HG02678 (cell line): ENCODE results near the gene UGCG.
"Not testable (repeated sequence)": the region's sequence is repeated elsewhere in the genome, so short reads cannot be mapped to it uniquely, and the experiment has no call there.

ENCODE experiments used
- ATAC-seq: cut with Tn5 transposase; IDR thresholded peaks from one replicate; pipeline ENCODE4 v1.9.1; 2021; ENCODE audit warnings: mild to moderate bottlenecking, moderate library complexity; ENCODE audit not compliant: unreplicated experiment

UGCG gene

DNA sequence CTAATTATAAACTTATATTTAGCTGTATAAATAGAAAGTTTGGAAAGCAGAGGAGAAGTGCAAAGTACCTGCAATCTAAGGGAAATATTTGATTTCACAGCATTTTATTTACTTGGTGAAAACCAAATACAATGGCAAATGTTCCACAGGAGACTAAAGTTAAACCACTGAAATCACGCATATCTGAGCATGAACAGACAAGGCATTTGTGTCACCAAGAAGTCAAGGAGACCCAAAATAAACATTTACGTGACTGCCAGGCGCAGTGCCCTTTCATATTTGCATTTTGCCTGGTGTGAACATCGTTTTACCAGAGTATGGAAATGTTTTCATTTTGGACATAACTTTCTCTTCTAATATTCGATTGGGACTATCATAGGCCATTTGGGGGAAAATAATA lies 20.6 kb downstream of the UGCG start:
- no peak for ATAC-seq

DNA sequence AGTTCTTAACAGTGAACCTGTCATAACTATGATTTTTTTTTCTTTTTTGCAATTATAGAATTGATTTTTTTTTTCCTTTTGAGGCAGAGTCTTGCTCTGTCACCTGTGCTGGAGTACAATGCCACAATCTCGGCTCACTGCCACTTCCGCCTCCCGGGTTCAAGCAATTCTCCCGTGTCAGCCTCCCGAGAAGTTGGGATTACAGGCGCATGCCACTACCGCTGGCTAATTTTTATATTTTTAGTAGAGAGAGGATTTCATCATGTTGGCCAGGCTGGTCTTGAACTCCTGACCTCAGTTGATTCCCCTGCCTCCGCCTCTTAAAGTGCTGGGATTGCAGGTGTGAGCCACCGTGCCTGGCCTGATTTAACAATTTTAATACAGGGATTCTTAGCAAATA lies 21.4 kb downstream of the UGCG start:
- ATAC-seq: no peak

DNA sequence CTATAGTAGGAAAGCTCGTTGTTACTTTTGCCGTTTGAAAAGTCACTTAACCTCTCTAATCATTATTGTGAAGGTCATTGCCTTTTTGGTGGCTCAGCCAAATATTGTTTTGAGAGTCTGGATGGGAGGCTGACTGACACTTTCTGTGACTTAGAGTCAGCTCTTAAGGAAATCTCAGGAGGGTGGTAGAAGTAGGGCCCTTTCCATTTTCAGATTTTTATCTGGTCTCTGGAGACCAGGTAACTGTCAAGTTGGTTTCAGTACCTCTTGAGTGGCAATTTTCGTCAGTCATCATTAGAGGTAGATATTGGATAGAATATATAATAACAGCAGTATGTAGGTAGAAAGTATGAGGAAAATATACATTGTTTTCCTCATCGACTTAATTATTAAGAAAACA lies 23.3 kb downstream of the UGCG start:
- no peak for ATAC-seq

DNA sequence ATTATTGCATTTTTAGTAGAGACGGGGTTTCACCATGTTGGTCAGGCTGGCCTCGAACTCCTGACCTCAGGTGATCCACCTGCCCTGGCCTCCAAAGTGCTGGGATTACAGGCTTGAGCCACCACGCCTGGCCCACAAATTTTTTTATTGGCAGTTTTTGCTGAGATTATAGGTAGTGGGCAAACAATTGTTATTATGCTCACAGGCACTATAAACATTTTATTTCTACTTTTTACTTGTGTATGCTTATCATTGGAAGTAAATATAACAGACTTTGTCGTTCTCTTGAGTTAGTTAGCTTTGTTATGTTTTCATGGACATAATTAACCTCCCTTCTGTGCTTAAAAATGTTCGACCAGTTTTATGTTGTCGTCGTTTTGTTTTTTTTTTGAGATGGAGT lies 23.9 kb downstream of the UGCG start:
- ATAC-seq: no peak

DNA sequence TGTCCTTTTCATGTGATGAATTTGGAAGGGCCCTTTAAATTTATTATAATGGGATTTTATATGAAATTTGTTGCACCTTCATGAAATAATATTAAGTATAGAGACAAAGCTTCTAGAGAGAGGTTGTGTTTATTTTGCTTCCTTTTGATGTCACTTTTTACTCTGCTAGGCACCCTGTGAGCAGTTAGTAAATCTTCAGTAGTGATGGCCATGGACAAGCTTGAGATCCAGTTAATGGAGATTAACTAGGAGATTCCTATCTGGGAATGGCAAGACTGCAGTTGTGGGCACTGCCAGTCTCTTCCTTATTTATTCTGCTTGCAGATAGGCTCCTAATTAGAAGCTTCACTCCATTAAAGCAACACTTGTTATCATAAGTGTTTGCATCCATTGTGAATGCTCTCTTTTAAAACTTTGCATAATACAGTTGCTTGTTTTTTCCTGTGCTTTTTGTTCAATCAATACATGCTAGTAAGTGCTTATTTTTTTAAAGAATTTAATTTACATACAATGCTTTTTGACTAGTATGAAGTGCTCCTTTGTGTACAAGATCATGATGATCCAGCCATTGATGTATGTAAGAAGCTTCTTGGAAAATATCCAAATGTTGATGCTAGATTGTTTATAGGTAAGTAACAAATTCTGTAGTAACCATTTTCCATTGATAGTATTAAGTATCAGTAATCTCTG lies 25.9 kb downstream of the UGCG start:
- ATAC-seq: no peak

DNA sequence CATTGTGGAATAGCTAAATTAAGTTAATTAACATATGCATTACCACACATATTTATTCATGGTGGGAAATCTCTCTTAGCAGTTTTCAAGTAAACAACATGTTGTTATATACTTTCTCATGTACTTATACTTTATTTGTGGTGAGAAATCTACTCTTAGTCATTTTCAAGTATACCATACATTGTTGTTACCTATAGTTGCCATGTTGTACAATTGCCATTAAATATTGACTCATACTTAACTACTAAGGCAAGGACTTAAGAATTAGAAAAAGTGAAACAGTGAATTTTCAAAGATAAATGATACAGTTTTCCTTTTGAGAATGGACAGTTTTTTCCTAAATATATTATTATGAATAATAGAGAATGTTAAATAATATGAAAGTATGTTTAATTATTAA lies 27.7 kb downstream of the UGCG start:
- ATAC-seq: no peak

DNA sequence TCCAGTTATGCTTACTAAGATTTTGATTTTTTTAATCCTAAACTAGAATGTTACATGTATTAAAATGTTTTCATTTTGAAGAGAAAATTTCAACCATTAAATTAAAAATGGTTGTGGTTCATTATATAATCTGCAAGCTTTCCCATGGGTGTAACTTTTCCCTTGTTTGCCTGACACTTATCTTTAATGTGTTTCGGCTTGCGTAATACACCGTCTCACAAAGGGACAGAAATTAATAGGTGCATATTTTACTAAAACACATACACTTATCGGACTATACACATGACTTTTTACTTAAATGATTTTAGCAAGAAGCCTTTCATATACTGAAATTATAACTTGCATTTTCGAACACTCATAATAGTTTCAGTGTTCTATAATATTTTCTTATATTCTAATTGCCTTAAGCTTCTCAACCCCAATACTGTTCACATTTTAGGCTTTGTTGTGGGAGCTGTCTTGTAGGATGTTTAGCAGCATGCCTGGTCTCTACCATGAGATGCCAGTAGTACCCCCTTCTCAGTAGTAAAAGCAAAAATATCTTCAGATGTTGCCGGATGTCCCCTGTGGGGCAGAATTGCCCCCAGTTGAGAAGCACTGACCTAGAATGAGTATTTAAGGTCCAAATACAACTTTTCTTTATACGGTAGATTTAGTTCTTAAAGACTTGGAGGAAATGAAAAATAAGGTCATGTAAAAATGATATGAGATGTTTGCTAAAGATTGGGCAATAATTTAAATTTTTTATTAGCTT lies 28.6 kb downstream of the UGCG start:
- ATAC-seq: no peak

DNA sequence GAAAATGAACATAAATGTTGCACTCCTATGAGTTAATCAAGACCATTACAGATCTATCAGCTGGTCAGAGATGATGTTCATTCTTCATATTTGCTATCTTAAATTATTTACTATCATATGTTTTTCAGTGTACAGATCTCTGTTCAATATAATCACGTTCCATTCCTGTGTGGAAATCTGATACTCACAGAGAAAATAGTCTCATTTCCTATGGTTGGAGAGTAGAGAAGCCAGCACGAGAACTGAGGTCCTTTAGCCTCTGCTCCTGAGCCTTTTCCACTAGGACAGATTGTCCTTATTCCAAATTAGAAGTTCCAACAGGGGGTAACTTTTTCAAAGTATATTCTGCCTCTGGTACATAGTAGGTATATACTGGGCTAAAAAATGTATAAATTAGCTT lies 29.2 kb downstream of the UGCG start:
- ATAC-seq: no peak

DNA sequence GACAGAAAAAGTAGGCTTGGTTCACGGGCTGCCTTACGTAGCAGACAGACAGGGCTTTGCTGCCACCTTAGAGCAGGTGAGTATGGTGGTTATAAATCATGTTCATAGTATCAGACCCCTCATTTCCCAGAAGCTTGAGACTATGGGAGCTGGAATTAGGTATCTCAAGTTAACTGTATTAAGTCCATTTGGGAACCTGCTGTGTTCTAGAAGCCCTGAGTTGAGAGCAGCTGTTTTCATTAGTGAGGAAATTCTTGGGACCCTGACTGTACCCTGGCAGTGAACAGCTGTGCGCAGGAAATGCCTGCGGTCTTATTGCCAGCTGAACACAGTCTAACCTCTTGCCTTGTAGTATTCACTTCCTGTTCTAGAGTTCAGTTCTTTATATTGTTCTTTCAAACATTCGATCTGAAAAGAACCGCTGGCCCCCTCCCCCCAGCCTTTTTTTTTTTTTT lies 29.8 kb downstream of the UGCG start:
- peak; percentile 99 for ATAC-seq

DNA sequence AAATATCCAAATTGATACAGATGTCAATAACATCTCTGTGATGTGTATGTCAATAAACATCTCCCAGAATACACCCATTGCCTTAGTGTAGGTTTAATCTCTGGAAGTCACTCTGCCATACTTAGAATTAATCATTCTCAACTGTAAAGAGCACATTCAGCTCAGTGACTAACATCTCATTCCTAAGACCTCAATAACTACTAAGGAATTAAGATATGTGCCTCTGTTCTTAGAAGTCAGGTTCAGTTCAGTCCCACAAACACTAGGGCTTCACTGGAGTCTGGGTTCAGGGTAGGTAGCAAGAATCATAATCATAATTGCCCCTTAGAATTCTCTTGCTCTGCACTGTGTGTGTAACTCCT lies 31.7 kb downstream of the UGCG start:
- ATAC-seq: no peak

DNA sequence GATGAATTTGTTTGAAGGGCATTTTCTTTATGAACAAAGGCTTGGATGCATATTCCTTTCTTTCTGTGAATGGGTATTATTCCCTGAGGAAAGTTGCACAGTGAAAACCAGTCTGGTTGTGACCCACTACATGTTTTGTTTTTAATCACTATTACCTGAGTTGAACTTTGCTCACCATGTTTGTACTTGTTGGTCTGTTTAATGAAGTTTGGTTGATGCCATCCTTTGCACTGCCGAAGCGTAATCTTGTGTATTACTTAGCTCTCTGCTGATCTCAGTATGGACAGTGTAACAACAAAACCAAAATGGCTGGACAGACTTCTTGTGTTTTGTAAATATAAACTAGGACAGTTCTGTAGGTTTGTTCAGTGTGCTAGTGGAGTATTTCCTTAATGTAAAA lies 38.1 kb downstream of the UGCG start:
- no peak for ATAC-seq

DNA sequence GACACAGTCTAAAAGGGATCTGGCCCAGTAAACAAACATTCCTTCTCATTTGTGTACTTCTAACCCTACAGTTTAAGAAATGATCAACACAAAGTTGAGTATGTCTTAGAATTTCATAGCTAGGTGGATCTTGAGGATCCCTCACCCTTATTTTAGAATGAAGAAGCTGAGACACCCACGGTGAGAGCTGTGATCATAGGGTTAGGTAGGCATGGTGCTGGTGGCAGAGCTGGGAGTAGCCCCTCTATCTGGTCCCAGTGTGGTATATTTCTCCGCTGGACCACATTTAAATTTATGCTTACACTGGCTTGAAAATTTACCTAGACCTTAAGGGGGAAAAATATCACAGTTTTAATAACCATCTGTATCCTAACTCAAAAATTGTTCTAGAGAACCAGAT lies 39.8 kb downstream of the UGCG start:
- ATAC-seq: no peak

DNA sequence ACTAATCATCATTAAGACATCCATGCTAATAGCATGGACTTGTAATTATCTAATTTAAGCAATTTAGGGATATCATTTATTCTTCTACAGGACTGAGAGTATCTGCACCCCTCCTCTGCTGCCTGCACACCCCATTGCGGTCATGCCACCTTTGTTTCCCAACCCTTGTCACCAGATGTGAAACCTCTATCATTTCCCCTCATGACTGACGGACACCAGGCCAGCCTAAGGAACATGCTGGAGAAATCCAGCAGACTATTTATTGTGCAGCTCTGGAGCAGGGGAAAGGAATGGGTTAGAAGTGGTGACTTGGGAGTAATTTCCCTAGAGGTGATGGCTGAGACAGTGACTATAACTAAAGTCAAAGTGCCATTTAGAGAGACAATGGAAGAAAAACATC lies 40.7 kb downstream of the UGCG start:
- no peak for ATAC-seq

DNA sequence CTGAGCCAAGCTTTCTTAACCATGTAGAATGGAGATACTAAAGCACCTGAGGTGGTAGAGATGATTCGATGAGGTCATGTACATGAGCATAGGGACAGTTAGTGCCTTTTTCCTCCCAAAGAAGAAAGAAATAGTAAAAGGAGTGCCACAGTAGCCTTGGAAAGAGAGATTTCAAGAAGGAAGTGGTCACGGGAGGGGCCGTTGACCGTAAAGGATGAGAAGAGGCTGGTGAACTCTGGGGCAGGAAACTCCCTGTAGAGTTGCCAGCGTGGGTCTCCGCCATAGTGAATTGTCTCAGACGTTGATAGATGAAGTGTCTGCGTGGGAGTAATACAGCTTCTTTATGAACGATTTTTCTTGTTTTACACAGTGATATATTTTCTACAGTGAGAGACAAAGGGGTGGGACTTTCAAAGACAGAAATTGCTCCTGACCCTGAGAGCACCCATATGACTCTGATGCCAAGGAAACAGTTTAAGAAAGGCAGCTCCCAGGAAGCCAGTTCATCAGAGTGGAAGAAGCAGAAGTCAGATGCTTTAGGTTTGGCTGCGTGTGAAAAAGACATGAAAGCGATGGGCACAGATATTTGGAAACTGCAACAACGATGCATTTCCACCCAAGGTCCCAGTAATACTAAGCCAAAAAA lies 41.3 kb downstream of the UGCG start:
- ATAC-seq: peak; percentile 74

DNA sequence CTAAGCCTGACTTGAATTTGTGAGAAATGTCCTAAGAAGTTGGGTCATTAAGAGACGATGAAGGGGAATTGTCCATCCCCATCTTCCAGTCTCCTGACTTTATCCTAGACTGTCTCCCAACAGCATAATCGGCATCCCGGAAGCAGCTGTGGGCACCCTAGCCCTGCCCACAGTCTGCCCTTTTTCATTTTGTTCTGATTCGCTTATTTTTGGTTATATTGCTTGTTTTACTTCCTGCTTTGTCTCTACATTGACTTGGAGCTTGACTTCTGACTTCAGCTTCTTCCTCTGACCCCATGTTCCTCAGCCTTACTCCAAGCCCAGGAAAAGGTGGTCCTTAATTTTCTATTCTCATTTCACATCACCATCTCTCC lies 41.8 kb downstream of the UGCG start:
- ATAC-seq: no peak

DNA sequence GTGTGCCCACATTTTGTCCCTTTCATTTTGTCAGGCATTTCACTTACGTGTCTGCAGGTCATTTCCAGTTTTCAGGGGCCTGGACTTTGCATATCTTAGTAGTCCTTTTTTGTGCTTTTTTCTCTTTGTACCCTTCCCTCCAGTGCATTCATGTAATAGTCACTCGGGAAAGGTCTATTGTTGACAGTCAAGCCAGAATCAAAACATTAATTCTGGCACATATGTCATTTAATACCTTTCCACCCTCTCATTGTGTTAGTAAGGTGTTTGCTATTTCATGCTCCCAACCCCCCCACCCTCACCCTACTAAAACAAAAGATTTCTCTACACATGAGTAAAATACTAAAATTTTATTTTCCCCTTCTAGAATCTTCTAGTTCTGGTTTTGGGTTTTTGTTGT lies 42.7 kb downstream of the UGCG start:
- no peak for ATAC-seq

DNA sequence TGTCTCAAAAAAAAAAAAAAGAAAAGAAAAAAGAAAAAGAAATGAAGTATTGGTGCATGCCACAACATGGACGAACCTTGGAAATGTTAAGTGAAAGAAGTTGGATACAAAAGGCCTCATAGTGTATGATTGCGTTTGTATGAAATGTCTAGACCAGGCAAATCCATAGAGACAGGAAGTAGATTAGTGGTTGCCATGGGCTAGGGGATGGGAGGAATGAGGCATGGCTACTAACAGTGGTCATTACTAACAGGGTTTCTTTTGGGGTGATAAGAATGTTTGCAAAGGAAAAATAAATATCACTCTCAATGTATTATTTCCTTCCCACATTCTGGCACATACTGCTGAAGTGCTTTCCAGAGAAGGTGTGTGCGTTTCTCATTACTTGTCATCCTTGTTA lies 44.1 kb downstream of the UGCG start:
- ATAC-seq: no peak

DNA sequence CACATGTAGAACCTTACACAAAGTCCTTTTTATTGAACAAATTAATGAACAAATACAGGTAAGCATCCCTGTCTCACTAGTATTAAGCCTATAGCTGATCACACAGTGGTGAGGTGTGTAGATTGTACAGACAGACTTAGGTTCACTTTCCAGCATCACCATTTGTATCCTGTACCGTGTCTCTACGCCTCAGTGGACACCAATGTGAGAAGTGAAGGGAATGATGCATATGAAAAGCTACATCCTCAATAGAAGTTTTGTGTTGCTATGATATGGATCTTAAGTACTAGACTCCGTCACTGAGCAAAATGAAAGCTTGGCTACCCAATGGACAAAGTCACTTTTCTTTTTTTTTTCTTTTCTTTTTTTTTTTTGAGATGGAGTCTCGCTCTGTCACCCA lies 46.6 kb downstream of the UGCG start:
- ATAC-seq: no peak

DNA sequence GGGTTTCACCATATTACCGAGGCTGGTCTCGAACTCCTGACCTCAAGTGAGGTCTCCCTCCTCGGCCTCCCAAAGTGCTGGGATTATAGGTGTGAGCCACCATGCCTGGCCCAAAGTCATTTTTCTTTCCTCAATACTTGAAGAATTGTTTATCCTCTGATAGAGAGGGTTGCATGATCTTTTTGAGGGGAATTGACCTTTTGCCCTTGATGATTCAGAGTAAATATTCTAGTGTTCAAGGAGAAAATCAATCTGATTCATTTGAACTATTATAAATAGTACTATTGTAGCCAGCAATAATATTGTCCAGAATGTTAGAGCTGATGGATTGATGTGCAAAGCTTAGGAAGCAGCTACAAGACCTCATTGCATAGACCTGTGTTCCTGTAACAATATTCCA lies 47.1 kb downstream of the UGCG start:
- ATAC-seq: no peak

DNA sequence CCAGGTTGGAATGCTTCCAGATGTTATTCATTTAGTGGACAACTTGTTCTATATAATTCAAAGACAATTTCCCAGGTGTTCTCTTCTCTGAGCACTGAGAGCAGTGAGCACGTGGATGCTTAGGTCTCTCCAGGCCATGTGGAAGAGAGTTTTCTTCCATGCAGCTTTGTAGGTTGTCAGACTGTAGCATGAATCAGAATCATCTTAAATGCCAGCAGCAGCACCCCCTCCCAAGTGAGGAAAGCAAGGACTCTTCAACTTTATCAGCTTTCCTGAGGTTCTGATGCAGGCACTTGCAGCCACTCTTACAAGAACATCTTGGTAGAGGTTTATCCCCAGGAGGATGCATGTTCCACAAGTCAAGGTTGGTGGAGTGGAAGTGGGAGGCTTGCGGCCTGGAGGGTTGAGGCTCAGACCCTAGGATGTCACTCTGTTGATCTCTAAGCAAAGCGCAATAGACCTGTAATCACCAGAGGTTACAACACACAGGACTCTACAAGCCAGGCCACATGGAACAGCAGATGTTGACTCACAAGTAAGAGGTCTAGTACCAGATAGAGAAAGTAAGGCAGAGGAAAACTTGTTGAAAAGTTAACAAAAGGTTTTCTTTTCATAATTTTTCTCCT lies 47.7 kb downstream of the UGCG start:
- ATAC-seq: no peak

DNA sequence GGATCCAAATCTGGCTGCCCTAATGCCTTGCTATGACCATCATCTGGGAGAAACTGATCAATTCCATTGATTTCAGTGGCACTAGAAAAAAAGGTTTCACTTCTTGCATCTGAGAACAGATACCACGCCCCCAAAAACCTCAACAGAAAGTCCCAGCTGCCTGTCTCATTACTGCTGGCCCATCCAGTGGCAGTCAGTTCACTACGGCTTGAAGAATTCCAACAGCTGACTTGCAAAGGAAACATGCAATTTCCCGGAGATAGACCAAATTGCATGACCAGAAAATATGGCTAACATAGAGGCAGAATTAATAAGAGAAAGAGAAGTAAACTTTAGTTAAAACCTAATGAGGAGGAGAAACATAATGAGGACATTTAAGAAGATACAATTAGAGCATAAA lies 48.6 kb downstream of the UGCG start:
- peak; percentile 90 for ATAC-seq

DNA sequence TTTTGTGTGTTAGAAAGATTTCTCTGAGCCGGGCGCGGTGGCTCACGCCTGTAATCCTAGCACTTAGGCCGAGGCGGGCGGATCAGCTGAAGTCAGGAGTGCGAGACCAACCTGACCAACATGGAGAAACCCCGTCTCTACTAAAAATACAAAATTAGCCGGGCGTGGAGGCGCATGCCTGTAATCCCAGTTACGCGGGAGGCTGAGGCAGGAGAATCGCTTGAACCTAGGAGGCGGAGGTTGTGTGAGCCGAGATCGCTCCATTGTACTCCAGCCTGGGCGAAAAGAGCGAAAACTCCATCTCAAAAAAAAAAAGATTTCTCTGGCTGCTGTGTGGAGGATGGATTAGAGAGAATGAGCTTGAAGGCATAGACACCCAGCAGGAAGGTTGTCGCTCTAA lies 51.5 kb downstream of the UGCG start:
- ATAC-seq: not testable (repeated sequence)
